HG02938 (cell line): ENCODE data around the gene ITCH.

Experiments
- ATAC-seq: cut with Tn5 transposase; IDR thresholded peaks from one replicate; pipeline ENCODE4 v1.9.1; 2021; ENCODE audit warnings: mild to moderate bottlenecking, moderate library complexity; ENCODE audit not compliant: unreplicated experiment

ITCH gene

DNA sequence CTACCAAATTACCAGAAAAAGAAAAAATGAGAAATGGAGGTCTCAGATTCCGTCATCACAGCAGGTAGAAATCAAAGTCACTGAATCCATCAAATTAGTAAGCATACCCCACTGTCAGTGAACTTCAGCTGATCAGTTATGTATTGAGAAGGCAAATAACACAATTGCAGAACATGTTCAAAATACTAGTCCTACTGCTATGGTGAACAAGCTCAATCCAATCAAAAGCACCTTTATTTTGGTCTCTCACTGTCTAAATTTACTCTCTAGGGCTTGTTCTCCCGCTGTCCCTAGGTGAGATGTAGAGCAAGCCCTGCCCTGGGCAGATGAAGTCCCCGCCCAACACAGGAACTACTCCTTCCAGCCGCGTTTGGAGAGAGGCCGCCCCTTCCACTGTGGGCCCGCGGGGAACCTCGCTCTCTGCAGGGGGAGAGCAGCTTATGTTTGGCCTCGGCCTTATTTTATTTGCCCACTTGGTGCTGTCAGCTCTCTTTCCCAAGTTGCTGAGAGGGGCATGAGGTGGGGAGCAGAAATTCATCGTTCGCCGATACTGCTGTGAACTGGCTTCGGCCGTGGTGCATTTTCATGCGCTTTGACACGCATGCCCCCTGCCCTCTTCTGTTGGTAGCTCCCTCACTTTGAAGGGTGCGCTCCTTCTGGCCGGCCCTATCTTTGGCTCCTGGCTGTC lies 181.2 kb downstream of the ITCH start:
- no peak for ATAC-seq

DNA sequence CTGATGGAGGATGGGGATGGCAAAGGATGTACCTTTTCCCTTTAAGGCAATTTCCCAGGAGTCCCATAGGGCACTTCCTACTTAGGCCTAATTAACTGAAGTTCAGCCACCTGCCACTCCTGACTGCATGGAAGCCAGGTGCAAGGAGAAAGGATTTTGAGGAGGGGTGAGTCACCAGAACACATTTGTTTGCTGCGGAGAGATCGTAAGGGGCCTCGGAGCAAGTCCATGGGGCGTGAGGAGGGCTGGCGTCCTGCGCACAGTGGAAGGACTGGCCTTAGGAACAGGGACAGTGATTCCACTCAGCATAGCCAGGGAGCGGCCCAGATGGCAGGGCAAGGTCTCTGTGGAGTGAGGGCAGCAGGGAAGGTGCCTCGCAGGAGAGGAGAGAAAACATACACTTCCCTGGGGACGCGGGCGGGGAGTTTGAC lies 183.7 kb downstream of the ITCH start:
- ATAC-seq, result no peak

GRCh38 chr20:34547844-34548613 lies 185.0 kb downstream of the ITCH start:
- ATAC-seq, result no peak

GRCh38 chr20:34549291-34549928 lies 186.3 kb downstream of the ITCH start:
- ATAC-seq, result no peak

DNA sequence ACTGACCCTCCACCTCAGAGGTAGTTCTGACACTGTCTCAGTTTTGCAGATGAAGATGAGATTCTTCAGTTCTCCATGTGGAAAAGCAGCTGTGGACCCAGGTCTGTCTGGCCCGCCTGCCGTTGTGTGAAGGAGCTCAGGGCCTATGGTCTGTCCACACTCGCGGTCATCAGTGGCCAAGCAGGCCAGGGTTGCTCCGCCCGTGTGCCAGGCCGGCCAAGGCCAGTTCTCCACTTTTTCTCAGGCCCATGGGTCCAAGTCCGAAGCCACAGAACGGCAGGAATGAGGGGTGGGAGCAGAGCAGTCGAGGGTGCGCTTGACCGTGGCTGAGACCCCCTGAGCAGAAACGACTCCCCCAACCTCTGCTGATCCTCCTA lies 186.8 kb downstream of the ITCH start:
- no peak for ATAC-seq

- ATAC-seq, result no peak
These were observed 189.5 kb downstream of the ITCH start for GRCh38 chr20:34552569-34552968.

DNA sequence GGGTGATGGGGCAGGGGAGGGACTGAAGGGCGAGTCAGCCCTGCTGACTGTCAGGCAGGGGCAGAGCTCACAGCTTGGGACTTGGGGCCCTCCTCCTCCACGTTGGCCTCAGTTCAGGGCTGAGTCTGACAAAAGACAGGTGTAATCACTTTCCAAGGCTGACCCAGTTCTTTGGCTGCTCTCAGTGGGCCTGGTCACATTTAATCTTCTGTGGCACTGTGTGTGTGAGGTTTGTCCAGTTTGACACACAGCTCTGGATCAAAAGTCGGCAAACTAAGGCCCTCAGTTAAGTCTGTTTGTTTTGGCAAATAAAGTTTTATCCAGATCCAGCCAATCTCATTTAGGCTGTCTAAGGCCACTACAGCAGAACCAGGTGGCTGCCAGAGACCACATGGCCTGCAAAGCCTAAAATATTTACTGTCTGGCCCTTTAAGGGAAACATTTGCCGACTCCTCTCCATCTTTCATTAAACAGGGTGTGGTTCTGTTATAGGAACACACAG lies 190.3 kb downstream of the ITCH start:
- no peak for ATAC-seq

DNA sequence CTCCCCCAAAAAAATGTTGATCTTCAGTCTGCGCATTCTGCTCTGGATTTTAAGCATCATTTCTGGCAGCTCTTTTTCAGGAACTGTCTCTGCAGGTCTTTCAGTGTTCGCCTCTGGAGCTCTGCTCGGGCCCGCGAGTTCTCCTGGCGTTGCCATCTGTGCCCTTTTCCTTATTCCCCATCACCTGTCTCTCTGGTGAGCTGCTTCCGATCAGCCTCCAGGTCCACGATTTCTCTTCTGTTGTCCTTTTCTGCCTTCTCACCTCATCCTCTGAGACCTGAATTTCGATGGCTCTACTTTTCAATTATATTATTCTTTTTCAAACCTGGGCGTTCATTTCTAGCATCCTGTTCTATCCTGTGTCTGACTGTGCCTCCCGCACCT lies 194.9 kb downstream of the ITCH start:
- no peak for ATAC-seq

DNA sequence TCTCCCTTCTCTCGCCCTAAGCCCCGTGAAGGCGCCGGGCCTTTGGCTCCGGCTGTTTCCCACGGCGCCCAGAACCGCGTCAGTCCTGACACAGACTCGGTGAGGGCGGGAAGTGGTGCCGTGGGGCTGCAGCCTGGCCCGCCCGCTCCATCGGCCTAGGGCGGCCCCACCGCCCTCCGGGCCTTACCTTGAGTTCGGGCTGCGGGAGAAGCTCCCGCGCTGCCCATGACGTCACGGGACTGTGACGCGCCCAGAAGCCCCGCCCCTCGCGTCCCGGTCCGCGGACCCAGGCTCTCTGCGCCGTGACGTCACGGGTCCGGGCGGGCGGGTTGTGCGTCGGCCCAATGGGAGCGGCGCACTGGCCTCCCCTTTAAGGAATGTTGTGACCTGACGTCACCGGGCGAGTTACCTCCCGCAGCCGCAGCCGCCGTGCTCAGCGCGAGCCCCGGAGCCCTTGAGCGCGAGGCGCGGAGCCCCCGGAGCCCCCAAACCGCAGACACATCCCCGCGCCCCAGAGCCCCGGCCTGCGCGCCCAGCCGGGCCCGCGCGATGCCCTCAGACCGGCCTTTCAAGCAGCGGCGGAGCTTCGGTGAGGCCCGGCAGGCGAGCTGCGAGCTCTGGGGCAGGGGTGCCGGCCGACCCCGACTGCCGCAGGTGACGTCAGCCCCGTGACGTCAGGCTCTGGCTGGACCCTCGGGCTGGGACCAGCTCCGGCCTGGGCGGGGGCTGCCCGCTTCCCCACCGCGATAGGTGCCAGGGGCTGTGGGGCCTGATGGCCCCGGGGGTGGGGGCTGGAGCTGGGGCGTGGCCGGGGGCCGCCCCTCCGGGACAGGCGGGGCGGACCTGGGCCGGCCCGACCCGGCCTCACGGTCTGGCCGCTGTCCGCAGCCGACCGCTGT lies 195.5 kb downstream of the ITCH start, which contains the start of gene MAP1LC3A:
Gene MAP1LC3A (plus strand): TSS at position 399 of the 899 bp plus-strand sequence. CDS start 151 bp downstream, at position 550.
- no peak for ATAC-seq

- ATAC-seq, result no peak
These were observed 196.5 kb downstream of the ITCH start for GRCh38 chr20:34559311-34560140.

- ATAC-seq, result no peak
These were observed 197.1 kb downstream of the ITCH start for GRCh38 chr20:34560141-34560523.

GRCh38 chr20:34560614-34561013 lies 197.5 kb downstream of the ITCH start:
- ATAC-seq, result no peak
